HepG2 (cell line): ENCODE data around the gene BTNL3. TPM values are rescaled to one million over a fixed set of nuclear protein-coding genes. Genes with fewer than 3 reads are reported as not detected.

ENCODE experiments used
- CSRNP2 ChIP-seq: sonication (generic); formaldehyde crosslinking; conservative IDR thresholded peaks from 2 replicates; pipeline ENCODE4 v1.8.0; 2022; ENCODE audit warnings: low read depth, missing genetic modification reagents
- E2F1 ChIP-seq: sonication (generic); formaldehyde crosslinking; IDR thresholded peaks from 2 replicates; pipeline ENCODE4 v1.5.0; 2020; ENCODE audit warnings: missing genetic modification reagents
- HMGXB4 ChIP-seq, 2 experiments: sonication (generic) in 1 of 2; formaldehyde crosslinking in 1 of 2; IDR thresholded peaks; 2 replicates each; pipeline versions ENCODE4 v1.4.0 to v1.6.1; 2018 to 2020; ENCODE audit warnings: missing genetic modification reagents in 2 of 2, borderline replicate concordance in 1 of 2, low read depth in 1 of 2, mild to moderate bottlenecking in 1 of 2, missing biosample characterization in 1 of 2
- RNF219 ChIP-seq: sonication (generic); formaldehyde crosslinking; IDR thresholded peaks from 2 replicates; pipeline ENCODE4 v1.5.0; 2020; ENCODE audit warnings: mild to moderate bottlenecking, missing genetic modification reagents
- RXRA ChIP-seq: sonication (generic); formaldehyde crosslinking; IDR thresholded peaks from 2 replicates; pipeline ENCODE4 v1.5.1; 2020; ENCODE audit warnings: missing genetic modification reagents
- ZBTB7B ChIP-seq: sonication (generic); formaldehyde crosslinking; IDR thresholded peaks from 2 replicates; pipeline ENCODE4 v1.4.0; 2020; ENCODE audit warnings: missing genetic modification reagents
- ZFY ChIP-seq: sonication (generic); formaldehyde crosslinking; IDR thresholded peaks from 2 replicates; pipeline ENCODE4 v1.4.0; 2020; ENCODE audit warnings: missing genetic modification reagents
- ZNF143 ChIP-seq: sonication (generic); formaldehyde crosslinking; IDR thresholded peaks from 2 replicates; pipeline ENCODE4 v1.4.0; 2020; ENCODE audit warnings: missing genetic modification reagents
- ZNF563 ChIP-seq: sonication (generic); formaldehyde crosslinking; IDR thresholded peaks from 2 replicates; pipeline ENCODE4 v1.8.0; 2022; ENCODE audit warnings: mild to moderate bottlenecking, moderate library complexity, missing genetic modification reagents
- ZNF574 ChIP-seq: sonication (generic); formaldehyde crosslinking; IDR thresholded peaks from 2 replicates; pipeline ENCODE4 v1.4.0; 2020; ENCODE audit warnings: missing genetic modification reagents
- polyA plus RNA-seq, 8 experiments: library from polyadenylated mRNA; depleted of rRNA in 3 of 8; stranded (reverse) in 7 of 8; unstranded in 1 of 8; fragments of >200 nt; fragmentation: Illumina TruSeq in 4 of 8; extraction: Trizol in 4 of 8; gene quantifications; 2 replicates each; pipeline versions ENCODE4 v1.2.1 to v1.2.3, GENCODE V29; 2011 to 2016; ENCODE audit warnings: low read depth in 4 of 8, missing spikeins in 1 of 8, mixed read lengths in 1 of 8; ENCODE audit not compliant: insufficient read depth in 1 of 8
- total RNA-seq, 5 experiments: library from RNA; depleted of rRNA; stranded (reverse); fragments of >200 nt; fragmentation: Illumina TruSeq; extraction: Trizol; gene quantifications; 2 replicates each; pipeline ENCODE4 v1.2.3, GENCODE V29; 2016; ENCODE audit warnings: low read depth in 1 of 5

BTNL3 gene
- total and polyA plus RNA-seq, 2 of the 13 experiments (the other 11 are each of a cell fraction or from before 2014, with no cell fraction given), result not detected

- TF ChIP-seq HMGXB4 (CRISPR knock-in tag; IDR thresholded peaks at IDR 0.05; ENCODE audit: borderline replicate concordance in 1 of 2, low read depth in 1 of 2), result no peak
- no peak for TF ChIP-seq ZFY
- TF ChIP-seq RXRA (CRISPR knock-in tag), result no peak
- no peak for TF ChIP-seq ZNF563
- no peak for TF ChIP-seq ZNF574 (CRISPR knock-in tag)
- no peak for TF ChIP-seq ZBTB7B (CRISPR knock-in tag)
- no peak for TF ChIP-seq RNF219
- no peak for TF ChIP-seq E2F1 (CRISPR knock-in tag)
- no peak for TF ChIP-seq CSRNP2 (CRISPR knock-in tag)
- TF ChIP-seq ZNF143, result no peak
Observed at GRCh38 chr5:181044662-181045305, 56.1 kb downstream of the BTNL3 start (continued).
